Measurements from ENCODE around the gene THEM5. TPM values are rescaled to one million over a fixed set of nuclear protein-coding genes. Genes with fewer than 3 reads are reported as not detected.

Gene THEM5
- total RNA-seq, 2 donors from 2014 or later: not detected

DNA sequence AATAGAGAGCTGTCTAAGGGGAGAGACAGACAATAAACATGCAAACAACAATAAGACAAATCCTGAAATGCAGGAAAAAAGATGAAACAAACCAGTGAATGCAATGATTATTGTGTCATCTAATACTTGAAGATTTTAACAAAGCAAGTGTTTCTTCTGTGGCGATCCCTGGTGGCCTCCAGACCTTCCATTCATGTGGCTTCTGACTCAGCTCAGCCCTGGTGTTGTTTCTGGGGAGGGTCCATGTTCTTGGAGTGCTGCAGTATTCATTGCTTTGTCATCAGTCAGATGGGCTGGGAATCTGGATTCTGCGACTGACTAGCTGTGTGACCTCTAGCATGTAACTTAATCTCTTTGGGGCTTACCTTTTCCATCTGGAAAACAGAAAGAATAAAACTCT lies 12.4 kb downstream of the THEM5 start:
- Histone ChIP-seq H3K36me3 (ENCODE audit: control insufficient read depth, insufficient read depth, low read length) (no peaks in the 10 kb centered on the region), H3K4me3 (ENCODE audit: low read length) (no peak overlapping the region), H3K27ac (ENCODE audit: low read depth, low read length) (no peak overlapping the region), H3K9ac (ENCODE audit: extremely low read depth, low read length, poor library complexity, severe bottlenecking) (no peak overlapping the region), H3K4me1 (ENCODE audit: control insufficient read depth, insufficient read depth, low read length) (no peaks in the 10 kb centered on the region), H3K9me3 (ENCODE audit: control insufficient read depth, low read length) (no peaks in the 10 kb centered on the region), H3K27me3 (ENCODE audit: control insufficient read depth, insufficient read depth, low read length, poor library complexity, severe bottlenecking) (peaks cover 49% of the 10 kb centered on the region)
- Mint-ChIP-seq H3K4me3 (no peak overlapping the region), H3K27me3 (ENCODE audit: insufficient read depth) (peaks cover 36% of the 10 kb centered on the region), H3K27ac (no peak overlapping the region), H3K4me1 (peaks cover 11% of the 10 kb centered on the region), H3K36me3 (ENCODE audit: low read depth) (no peaks in the 10 kb centered on the region), H3K9me3 (no peaks in the 10 kb centered on the region)
- no peak for DNase-seq
- TF ChIP-seq, protein P1, sequence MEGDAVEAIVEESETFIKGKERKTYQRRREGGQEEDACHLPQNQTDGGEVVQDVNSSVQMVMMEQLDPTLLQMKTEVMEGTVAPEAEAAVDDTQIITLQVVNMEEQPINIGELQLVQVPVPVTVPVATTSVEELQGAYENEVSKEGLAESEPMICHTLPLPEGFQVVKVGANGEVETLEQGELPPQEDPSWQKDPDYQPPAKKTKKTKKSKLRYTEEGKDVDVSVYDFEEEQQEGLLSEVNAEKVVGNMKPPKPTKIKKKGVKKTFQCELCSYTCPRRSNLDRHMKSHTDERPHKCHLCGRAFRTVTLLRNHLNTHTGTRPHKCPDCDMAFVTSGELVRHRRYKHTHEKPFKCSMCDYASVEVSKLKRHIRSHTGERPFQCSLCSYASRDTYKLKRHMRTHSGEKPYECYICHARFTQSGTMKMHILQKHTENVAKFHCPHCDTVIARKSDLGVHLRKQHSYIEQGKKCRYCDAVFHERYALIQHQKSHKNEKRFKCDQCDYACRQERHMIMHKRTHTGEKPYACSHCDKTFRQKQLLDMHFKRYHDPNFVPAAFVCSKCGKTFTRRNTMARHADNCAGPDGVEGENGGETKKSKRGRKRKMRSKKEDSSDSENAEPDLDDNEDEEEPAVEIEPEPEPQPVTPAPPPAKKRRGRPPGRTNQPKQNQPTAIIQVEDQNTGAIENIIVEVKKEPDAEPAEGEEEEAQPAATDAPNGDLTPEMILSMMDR (conservative IDR thresholded peaks at IDR 0.05): no peak
- WGBS, 2 experiments (ENCODE audit: insufficient coverage in 1 of 2, insufficient read length in 1 of 2): 88 to 91% methylated on average over 1 to 2 of the region's 2 CpGs

DNA sequence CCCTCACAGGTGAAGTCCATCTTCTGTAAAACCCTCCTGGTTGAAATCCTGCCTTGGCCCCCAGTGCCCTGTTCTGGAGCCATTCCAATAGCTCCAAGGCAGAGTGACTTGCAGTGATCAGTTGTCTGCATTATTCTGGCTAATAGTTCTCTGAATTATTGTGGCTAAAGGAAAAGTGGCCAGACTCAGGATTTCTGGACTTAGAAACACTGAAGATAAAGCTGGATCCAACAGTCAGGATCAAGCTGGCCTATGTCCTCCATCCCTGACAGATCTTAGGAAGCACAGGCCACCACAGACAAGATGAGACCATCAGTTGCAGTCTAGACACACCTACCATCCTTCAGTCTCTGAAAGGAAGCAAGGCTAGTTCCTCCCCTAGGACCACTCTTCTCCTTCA lies 13.1 kb downstream of the THEM5 start:
- H3K9ac ChIP-seq (ENCODE audit: extremely low read depth, low read length, poor library complexity, severe bottlenecking): no peak overlapping the region
- peaks cover 49% of the 10 kb centered on the region for H3K27me3 ChIP-seq (ENCODE audit: control insufficient read depth, insufficient read depth, low read length, poor library complexity, severe bottlenecking)
- H3K4me1 ChIP-seq (ENCODE audit: control insufficient read depth, insufficient read depth, low read length): no peaks in the 10 kb centered on the region
- Mint-ChIP-seq H3K4me3 (peak overlapping the region; percentile 71), H3K27me3 (ENCODE audit: insufficient read depth) (peaks cover 36% of the 10 kb centered on the region), H3K27ac (no peak overlapping the region), H3K36me3 (ENCODE audit: low read depth) (no peaks in the 10 kb centered on the region), H3K9me3 (no peaks in the 10 kb centered on the region), H3K4me1 (peaks cover 8% of the 10 kb centered on the region)
- H3K9me3 ChIP-seq (ENCODE audit: control insufficient read depth, low read length): no peaks in the 10 kb centered on the region
- no peak for DNase-seq
- peak overlapping the region; percentile 74 for H3K4me3 ChIP-seq (ENCODE audit: low read length)
- TF ChIP-seq, protein P1 (conservative IDR thresholded peaks at IDR 0.05): no peak
- no peaks in the 10 kb centered on the region for H3K36me3 ChIP-seq (ENCODE audit: control insufficient read depth, insufficient read depth, low read length)
- no peak overlapping the region for H3K27ac ChIP-seq (ENCODE audit: low read depth, low read length)

DNA sequence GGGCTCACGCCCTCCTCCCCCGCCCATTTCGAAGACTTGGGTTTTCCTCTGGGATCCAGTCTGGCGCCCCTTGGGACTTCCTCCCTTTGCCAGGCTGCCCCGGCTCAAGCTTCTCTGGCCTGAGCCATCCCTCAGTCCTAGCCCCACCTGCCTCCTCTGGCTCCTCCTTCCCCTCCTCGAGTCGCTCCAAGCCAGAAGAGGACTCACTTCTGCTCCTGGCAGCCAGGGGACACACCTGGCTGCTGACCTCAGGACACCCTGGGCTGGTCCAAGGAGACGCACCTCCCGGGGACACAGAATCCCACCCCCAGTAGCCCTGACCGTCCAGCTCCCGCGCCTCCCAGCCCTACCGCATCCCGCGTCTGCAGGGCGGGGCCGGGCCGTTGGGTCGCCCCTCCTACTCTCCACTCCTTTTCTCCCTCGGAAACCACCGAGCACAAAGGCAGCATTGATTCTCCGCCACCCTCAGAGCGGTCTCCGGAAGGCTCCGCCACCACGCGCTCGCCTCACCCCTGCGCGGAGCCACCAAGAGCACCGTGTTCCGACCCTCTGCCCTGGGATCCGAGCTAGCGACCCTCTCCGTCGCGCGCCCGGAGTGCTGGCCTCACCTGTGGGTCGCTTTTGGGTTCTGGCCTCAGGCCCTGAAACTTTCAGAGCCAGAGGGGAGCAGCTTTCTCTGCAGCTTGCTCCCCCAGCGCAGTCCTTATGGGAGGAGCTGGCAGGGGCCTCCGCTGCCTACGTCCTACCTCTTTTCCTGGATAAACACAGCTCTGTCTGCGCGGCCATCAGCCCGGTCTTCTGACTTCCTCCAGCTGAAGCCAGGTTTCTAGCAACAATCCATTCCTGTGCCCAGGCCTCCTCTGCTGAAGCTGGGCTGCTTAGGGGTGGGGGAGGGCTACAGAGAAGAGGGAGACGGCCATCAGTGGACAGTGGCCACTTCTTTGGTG lies 13.8 kb downstream of the THEM5 start, which contains the start of gene C2CD4D:
Gene C2CD4D, minus strand, starts transcription at position 364 of the 947 bp plus-strand sequence. CDS start 831 bp downstream, outside the sequence.
- Histone ChIP-seq H3K9ac (ENCODE audit: extremely low read depth, low read length, poor library complexity, severe bottlenecking) (no peak within 1 kb of the TSS), H3K9me3 (ENCODE audit: control insufficient read depth, low read length) (no peaks in the 10 kb centered on the region), H3K27ac (ENCODE audit: low read depth, low read length) (no peak within 1 kb of the TSS), H3K4me3 (ENCODE audit: low read length) (peak within 1 kb of the TSS; percentile 74), H3K4me1 (ENCODE audit: control insufficient read depth, insufficient read depth, low read length) (no peaks in the 10 kb centered on the region), H3K27me3 (ENCODE audit: control insufficient read depth, insufficient read depth, low read length, poor library complexity, severe bottlenecking) (peaks cover 49% of the 10 kb centered on the region), H3K36me3 (ENCODE audit: control insufficient read depth, insufficient read depth, low read length) (no peaks in the 10 kb centered on the region)
- Mint-ChIP-seq H3K9me3 (no peaks in the 10 kb centered on the region), H3K27ac (peak within 1 kb of the TSS; percentile 96), H3K27me3 (ENCODE audit: insufficient read depth) (peaks cover 36% of the 10 kb centered on the region), H3K4me3 (peak within 1 kb of the TSS; percentile 71), H3K4me1 (peaks cover 8% of the 10 kb centered on the region), H3K36me3 (ENCODE audit: low read depth) (no peaks in the 10 kb centered on the region)
- 8 to 9% methylated on average over 18 to 47 of the region's 47 CpGs for WGBS, 2 experiments (ENCODE audit: insufficient coverage in 1 of 2, insufficient read length in 1 of 2)
- peak; percentile 93 for DNase-seq
- TF ChIP-seq, protein P1 (conservative IDR thresholded peaks at IDR 0.05): peak; percentile 58

All from endodermal cell (in vitro differentiated cells).